K562 (cell line): ENCODE measurements around the gene ZNF74. TPM values are rescaled to one million over a fixed set of nuclear protein-coding genes. Genes with fewer than 3 reads are reported as not detected.

ENCODE experiments used
- ADNP ChIP-seq: fragments of 200-800 bp; sonication (Bioruptor generic); IDR thresholded peaks from 2 replicates; pipeline ENCODE4 v1.6.1; 2016; ENCODE audit warnings: missing genetic modification characterization, missing compliant biosample characterization
- CEBPG ChIP-seq, 3 experiments: fragments of 200-800 bp in 1 of 3; sonication (Bioruptor generic) in 1 of 3; sonication (generic) in 1 of 3; formaldehyde crosslinking in 1 of 3; IDR thresholded peaks in 2 of 3; conservative IDR thresholded peaks in 1 of 3; 2 replicates each; pipeline versions ENCODE4 v1.6.1 to v1.8.0; 2016 to 2022; ENCODE audit warnings: missing compliant biosample characterization in 2 of 3, missing genetic modification characterization in 2 of 3, mild to moderate bottlenecking in 1 of 3, missing genetic modification reagents in 1 of 3
- FOXK1 ChIP-seq: sonication (generic); formaldehyde crosslinking; IDR thresholded peaks from 2 replicates; pipeline ENCODE4 v1.8.0; 2022; ENCODE audit warnings: missing genetic modification reagents, mild to moderate bottlenecking, borderline replicate concordance
- FOXM1 ChIP-seq, 2 experiments: fragments of 450-650 bp in 1 of 2; sonication (generic) in 1 of 2; formaldehyde crosslinking in 1 of 2; IDR thresholded peaks; 2 replicates each; pipeline versions ENCODE4 v1.6.1 to v1.9.0; 2017 to 2022; ENCODE audit warnings: low read depth in 2 of 2, mild to moderate bottlenecking in 2 of 2, missing genetic modification reagents in 1 of 2, moderate library complexity in 1 of 2
- FOXO4 ChIP-seq: fragments of 450-650 bp; formaldehyde crosslinking; IDR thresholded peaks from 2 replicates; pipeline ENCODE4 v1.4.0; 2020; ENCODE audit warnings: mild to moderate bottlenecking, moderate library complexity
- ILF3 ChIP-seq: fragments of 450-650 bp; IDR thresholded peaks from 2 replicates; pipeline ENCODE4 v1.6.1; 2018; ENCODE audit warnings: antibody characterized with exemption, mild to moderate bottlenecking, moderate library complexity, borderline replicate concordance
- KAT7 ChIP-seq: sonication (generic); formaldehyde crosslinking; IDR thresholded peaks from 2 replicates; pipeline ENCODE4 v1.8.0; 2022; ENCODE audit warnings: missing genetic modification reagents, mild to moderate bottlenecking, borderline replicate concordance
- KHSRP ChIP-seq: fragments of 450-650 bp; IDR thresholded peaks from 2 replicates; pipeline ENCODE4 v1.6.1; 2017
- MBD2 ChIP-seq: sonication (generic); IDR thresholded peaks from 2 replicates; pipeline ENCODE4 v1.6.1; 2016; ENCODE audit warnings: low read depth, borderline replicate concordance
- MEF2D ChIP-seq: conservative IDR thresholded peaks from 2 replicates; pipeline ENCODE4 v1.6.1; 2016; ENCODE audit warnings: low read depth, missing genetic modification characterization, missing compliant biosample characterization
- MYBL2 ChIP-seq, 2 experiments: fragments of 450-650 bp in 1 of 2; sonication (generic) in 1 of 2; formaldehyde crosslinking in 1 of 2; IDR thresholded peaks; 2 replicates each; pipeline versions ENCODE4 v1.6.1 to v1.8.1; 2017 to 2022; ENCODE audit warnings: borderline replicate concordance in 1 of 2, inconsistent platforms in 1 of 2, low read depth in 1 of 2, mild to moderate bottlenecking in 1 of 2, missing genetic modification reagents in 1 of 2, moderate library complexity in 1 of 2
- SMARCA5 ChIP-seq: fragments of 450-650 bp; IDR thresholded peaks from 2 replicates; pipeline ENCODE4 v1.6.1; 2016
- SRF ChIP-seq, 2 experiments: fragments of 250-450, 450-650 bp in 1 of 2; sonication (Bioruptor Pico) in 1 of 2; sonication (generic) in 1 of 2; formaldehyde crosslinking; IDR thresholded peaks; 2 replicates each; pipeline versions ENCODE4 v1.5.0 to v1.5.1; 2020 to 2022; ENCODE audit warnings: mild to moderate bottlenecking in 1 of 2, missing genetic modification reagents in 1 of 2
- ZBTB1 ChIP-seq: sonication (generic); formaldehyde crosslinking; IDR thresholded peaks from 2 replicates; pipeline ENCODE4 v1.8.1; 2023; ENCODE audit warnings: missing genetic modification reagents, low read depth, mild to moderate bottlenecking, borderline replicate concordance
- ZBTB11 ChIP-seq, 3 experiments: fragments of 200-800 bp in 1 of 3; fragments of 250-450 bp in 1 of 3; fragments of 450-650 bp in 1 of 3; sonication (Bioruptor Pico) in 1 of 3; sonication (Bioruptor generic) in 1 of 3; formaldehyde crosslinking in 1 of 3; IDR thresholded peaks; 2 replicates each; pipeline versions ENCODE4 v1.6.1 to v1.8.0; 2016 to 2022; ENCODE audit warnings: mild to moderate bottlenecking in 2 of 3, missing genetic modification characterization in 2 of 3, missing compliant biosample characterization in 1 of 3, moderate library complexity in 1 of 3
- ZNF143 ChIP-seq: sonication (generic); formaldehyde crosslinking; IDR thresholded peaks from 2 replicates; pipeline ENCODE4 v1.9.0; 2022; ENCODE audit warnings: mild to moderate bottlenecking, missing genetic modification reagents
- ZNF197 ChIP-seq: fragments of 200-800 bp; sonication (Bioruptor generic); IDR thresholded peaks from 2 replicates; pipeline ENCODE4 v1.6.1; 2016; ENCODE audit warnings: low read depth, missing genetic modification characterization, missing compliant biosample characterization
- ZNF212 ChIP-seq: fragments of 450-650 bp; formaldehyde crosslinking; IDR thresholded peaks from 2 replicates; pipeline ENCODE4 v1.4.0; 2020; ENCODE audit warnings: mild to moderate bottlenecking
- ZNF57 ChIP-seq: fragments of 450-650 bp; formaldehyde crosslinking; IDR thresholded peaks from 2 replicates; pipeline ENCODE4 v1.4.0; 2020; ENCODE audit warnings: mild to moderate bottlenecking, moderate library complexity
- ZNF583 ChIP-seq: fragments of 250-450 bp; sonication (Bioruptor Pico); IDR thresholded peaks from 2 replicates; pipeline ENCODE4 v1.4.0; 2020
- polyA plus RNA-seq, 8 experiments: library from polyadenylated mRNA; depleted of rRNA in 4 of 8; stranded (reverse) in 5 of 8; unstranded in 3 of 8; fragments of >200 nt; fragmentation: Nextera tagmentation in 2 of 8; fragmentation: Illumina TruSeq in 1 of 8; extraction: Ambion mirVana in 2 of 8; extraction: Trizol in 1 of 8; gene quantifications; 2 replicates each; pipeline versions ENCODE4 v1.2.1 to v1.2.3, GENCODE V29; 2011 to 2014; ENCODE audit warnings: inconsistent platforms in 1 of 8, missing spikeins in 1 of 8
- total RNA-seq, 7 experiments: library from RNA; depleted of rRNA in 6 of 7; stranded (reverse); fragments of >200 nt in 6 of 7; fragmentation: Illumina TruSeq in 2 of 7; extraction: Trizol in 2 of 7; gene quantifications; 2 replicates each; pipeline versions ENCODE4 v1.2.1 to v1.2.3, GENCODE V29; 2011 to 2021; ENCODE audit warnings: low replicate concordance in 1 of 7

The ZNF74 gene
- total and polyA plus RNA-seq, 9 of the 15 experiments (the other 6 are each of a cell fraction or from before 2014, with no cell fraction given) = 2.4 to 53.5 (median 31.5) TPM

GRCh38 chr22:20441631-20442484 lies 47.9 kb downstream of the ZNF74 start (continued):
- TF ChIP-seq ZBTB11 (CRISPR knock-in tag; IDR thresholded peaks at IDR 0.05) = no peak
- TF ChIP-seq SRF (CRISPR knock-in tag; IDR thresholded peaks at IDR 0.05) = no peak
- no peak for TF ChIP-seq MEF2D (tag)
- no peak for TF ChIP-seq ZNF57
- TF ChIP-seq CEBPG (CRISPR knock-in tag; IDR thresholded peaks at IDR 0.05) = peak; percentile 74
- TF ChIP-seq CEBPG (tag; conservative IDR thresholded peaks at IDR 0.05 in 1 of 2, IDR thresholded peaks at IDR 0.05 in 1 of 2) = no peak
- TF ChIP-seq FOXO4 (CRISPR knock-in tag) = no peak
- TF ChIP-seq KHSRP = no peak
- TF ChIP-seq MBD2 = no peak
- no peak for TF ChIP-seq FOXK1 (CRISPR knock-in tag)
- no peak for TF ChIP-seq KAT7 (CRISPR knock-in tag)
- no peak for TF ChIP-seq ZNF197 (CRISPR knock-in tag)
- no peak for TF ChIP-seq ZBTB1
- no peak for TF ChIP-seq ZNF583 (CRISPR knock-in tag)
- no peak for TF ChIP-seq ZNF212 (CRISPR knock-in tag)
- no peak for TF ChIP-seq ADNP (tag)
- no peak for TF ChIP-seq ILF3
- TF ChIP-seq SMARCA5 = no peak
- no peak for TF ChIP-seq FOXM1 (IDR thresholded peaks at IDR 0.05; ENCODE audit: low read depth)
- no peak; the same call in 1 of the 2 replicates for TF ChIP-seq FOXM1 (CRISPR knock-in tag; IDR thresholded peaks at IDR 0.05; ENCODE audit: low read depth)
- TF ChIP-seq ZNF143 (CRISPR knock-in tag) = peak; percentile 59
- TF ChIP-seq MYBL2 (IDR thresholded peaks at IDR 0.05; ENCODE audit: low read depth) = no peak
- no peak for TF ChIP-seq MYBL2 (CRISPR knock-in tag; IDR thresholded peaks at IDR 0.05; ENCODE audit: borderline replicate concordance)
